Epithelial cell of proximal tubule (primary cell): ENCODE results near the gene BRIX1. TPM values are rescaled to one million over a fixed set of nuclear protein-coding genes. Genes with fewer than 3 reads are reported as not detected.
A peak's percentile ranks its signal among the peaks of the same experiment; 100 is the strongest.
"Not testable (repeated sequence)": the region's sequence is repeated elsewhere in the genome, so short reads cannot be mapped to it uniquely, and the experiment has no call there.

Experiments used
- DNase-seq: peaks from one replicate; pipeline ENCODE4 v3.0.0-alpha.2; 2011; ENCODE audit warnings: low read depth
- H3K4me3 ChIP-seq: 2 replicates; pipeline ENCODE4 v1.5.1; 2011; ENCODE audit warnings: low read depth, mild to moderate bottlenecking, low read length
- CTCF ChIP-seq: conservative IDR thresholded peaks from 2 replicates; pipeline ENCODE4 v1.5.1; 2012; ENCODE audit warnings: low read depth, mild to moderate bottlenecking, low read length
- total RNA-seq: library from RNA; depleted of rRNA; stranded (reverse); fragments of >200 nt; gene quantifications from 2 replicates; pipeline ENCODE4 v1.2.3, GENCODE V29; 2015

BRIX1 gene
- total RNA-seq, 1 donor from 2014 or later, result 41.5 TPM

- DNase-seq, result no peak
- H3K4me3 ChIP-seq, result no peak overlapping the region
- peak; percentile 61 for TF ChIP-seq CTCF
Observed at GRCh38 chr5:34905564-34905963, 9.9 kb upstream of the BRIX1 start.

- no peak for TF ChIP-seq CTCF
- no peak for DNase-seq
- H3K4me3 ChIP-seq, result no peak overlapping the region
Observed at GRCh38 chr5:34913072-34913471, 2.4 kb upstream of the BRIX1 start.

- TF ChIP-seq CTCF, result no peak
- DNase-seq, result no peak
- H3K4me3 ChIP-seq, result peak overlapping the region; percentile 99
Observed at GRCh38 chr5:34914671-34915138, 806 bp upstream of the BRIX1 start.

- DNase-seq, result no peak
- TF ChIP-seq CTCF, result no peak
- peak overlapping the region; percentile 99 for H3K4me3 ChIP-seq
Observed at GRCh38 chr5:34915856-34916192, 313 bp downstream of the BRIX1 start.

- TF ChIP-seq CTCF, result no peak
- peak overlapping the region; percentile 99 for H3K4me3 ChIP-seq
- DNase-seq, result no peak
Observed at GRCh38 chr5:34916518-34916917, 1.0 kb downstream of the BRIX1 start.

GRCh38 chr5:34918025-34918424 is 2.5 kb downstream of the BRIX1 start:
- no peak for DNase-seq
- no peak for TF ChIP-seq CTCF
- H3K4me3 ChIP-seq, result no peak overlapping the region

GRCh38 chr5:34919077-34919476 is 3.6 kb downstream of the BRIX1 start:
- no peak for DNase-seq
- TF ChIP-seq CTCF, result peak; percentile 20
- no peak overlapping the region for H3K4me3 ChIP-seq

- not testable (repeated sequence) for DNase-seq
Observed at GRCh38 chr5:34923256-34923655, 7.7 kb downstream of the BRIX1 start.

More at GRCh38 chr5:34923256-34923655, 7.7 kb downstream of the BRIX1 start:
- not testable (repeated sequence) for H3K4me3 ChIP-seq
